GM21825 (cell line): Measurements from ENCODE around the gene OSGEPL1.
"Not testable (repeated sequence)": the region's sequence is repeated elsewhere in the genome, so short reads cannot be mapped to it uniquely, and the experiment has no call there.

Experiments
- ATAC-seq: cut with Tn5 transposase; IDR thresholded peaks from one replicate; pipeline ENCODE4 v1.9.1; 2021; ENCODE audit warnings: mild to moderate bottlenecking, moderate library complexity; ENCODE audit not compliant: unreplicated experiment

OSGEPL1 gene

GRCh38 chr2:189762551-189763298 lies at the start of gene OSGEPL1:
Gene OSGEPL1, minus strand, starts transcription at chr2:189762792. Its CDS starts 1,152 bp downstream, at chr2:189761640.
- ATAC-seq: peak; percentile 97

- ATAC-seq: no peak
Observed at GRCh38 chr2:189803431-189803830, 40.8 kb upstream of the OSGEPL1 start.

GRCh38 chr2:189802396-189802912 lies 39.9 kb upstream of the OSGEPL1 start:
- no peak for ATAC-seq

- ATAC-seq: no peak
Observed at GRCh38 chr2:189799531-189799930, 36.9 kb upstream of the OSGEPL1 start.

- no peak for ATAC-seq
Observed at GRCh38 chr2:189799030-189799331, 36.4 kb upstream of the OSGEPL1 start.

GRCh38 chr2:189798312-189799029 lies 35.9 kb upstream of the OSGEPL1 start:
- ATAC-seq: peak; percentile 71

GRCh38 chr2:189797902-189798301 lies 35.3 kb upstream of the OSGEPL1 start:
- no peak for ATAC-seq

- ATAC-seq: no peak
Observed at GRCh38 chr2:189794310-189794709, 31.7 kb upstream of the OSGEPL1 start.

- ATAC-seq: no peak
Observed at GRCh38 chr2:189791338-189792042, 28.9 kb upstream of the OSGEPL1 start.

- peak; percentile 93 for ATAC-seq
Observed at GRCh38 chr2:189783927-189784867, 21.6 kb upstream of the OSGEPL1 start, which contains the start of the genes ORMDL1 and PMS1. Gene ORMDL1, minus strand, starts transcription at chr2:189784339. Its CDS starts 1,744 bp downstream, at chr2:189782595. Gene PMS1, plus strand, starts transcription at chr2:189784450. Its CDS starts 7,360 bp downstream, at chr2:189791810.

- ATAC-seq: peak; percentile 10
Observed at GRCh38 chr2:189783451-189783926, 20.9 kb upstream of the OSGEPL1 start.

- ATAC-seq: no peak
Observed at GRCh38 chr2:189782221-189782671, 19.7 kb upstream of the OSGEPL1 start.

GRCh38 chr2:189772212-189772611 lies 9.6 kb upstream of the OSGEPL1 start:
- ATAC-seq: no peak

GRCh38 chr2:189770590-189771322 lies 8.2 kb upstream of the OSGEPL1 start:
- no peak for ATAC-seq

GRCh38 chr2:189763908-189764661 lies 1.5 kb upstream of the OSGEPL1 start:
- ATAC-seq: no peak

GRCh38 chr2:189762229-189762550 lies 402 bp downstream of the OSGEPL1 start:
- ATAC-seq: no peak

- not testable (repeated sequence) for ATAC-seq
Observed at GRCh38 chr2:189760154-189760553, 2.4 kb downstream of the OSGEPL1 start.

GRCh38 chr2:189756311-189756952 lies 6.2 kb downstream of the OSGEPL1 start:
- no peak for ATAC-seq
